ENCODE measurements around the gene TBX5.

Gene TBX5

GRCh38 chr12:114316076-114316475 lies 89.9 kb downstream of the TBX5 start:
- no peak for DNase-seq

DNA sequence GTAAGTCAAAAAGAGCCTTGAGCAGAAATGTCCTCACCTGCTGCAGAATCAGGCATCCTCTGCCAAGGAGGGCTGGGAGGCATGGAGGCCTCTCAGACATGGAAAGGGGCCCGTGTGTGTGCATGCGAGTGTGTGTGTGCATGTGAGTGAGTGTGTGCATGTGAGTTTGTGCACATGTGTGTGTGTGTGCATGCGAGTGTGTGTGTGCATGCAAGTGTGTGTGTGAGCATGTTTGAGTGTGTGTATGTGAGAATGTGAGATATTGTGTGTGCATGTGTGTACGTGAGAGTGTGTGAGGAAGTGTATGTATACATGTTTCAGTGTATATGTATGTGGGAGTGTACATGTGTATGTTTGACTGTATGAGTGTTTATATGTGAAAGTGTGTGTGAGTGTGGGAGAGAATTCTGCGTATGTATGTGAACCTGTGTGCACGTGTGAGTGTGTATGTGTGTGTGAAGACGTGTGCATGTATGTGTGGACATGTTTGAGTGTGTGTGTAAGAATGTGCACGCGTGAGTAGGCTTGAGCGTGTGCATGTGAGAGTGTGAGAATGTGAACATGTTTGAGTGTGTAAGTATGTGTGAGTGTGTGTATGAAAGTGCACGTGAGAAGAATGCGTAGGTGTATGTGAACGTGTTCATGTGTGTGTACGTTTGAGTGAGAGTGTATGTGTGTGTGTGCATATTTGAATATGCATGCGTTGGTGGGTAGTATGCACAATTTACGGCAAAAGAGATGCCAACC lies 90.8 kb downstream of the TBX5 start:
- no peak for DNase-seq

DNA sequence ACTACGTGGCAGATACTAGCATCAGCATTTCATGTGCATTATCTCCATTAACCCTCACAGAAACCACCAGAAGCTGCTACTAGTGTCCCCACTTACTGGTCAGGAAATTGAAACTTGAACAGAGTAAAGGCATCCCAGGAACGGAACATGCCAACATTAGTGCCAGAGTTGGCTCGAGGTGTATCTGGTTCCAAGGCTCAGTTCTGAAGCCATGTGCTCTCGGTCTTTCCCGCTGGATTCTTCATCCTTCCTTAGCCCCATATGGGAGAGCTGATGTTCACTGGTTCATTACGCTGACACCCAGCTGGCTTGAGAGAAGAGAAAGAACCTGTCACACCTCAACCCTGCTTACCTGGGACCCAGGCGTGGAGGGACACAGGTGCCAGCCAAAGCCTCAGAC lies 91.5 kb downstream of the TBX5 start:
- DNase-seq = no peak

- no peak for DNase-seq
Observed at GRCh38 chr12:114313910-114314309, 92.0 kb downstream of the TBX5 start.

- DNase-seq = no peak
Observed at GRCh38 chr12:114311974-114312373, 94.0 kb downstream of the TBX5 start.

DNA sequence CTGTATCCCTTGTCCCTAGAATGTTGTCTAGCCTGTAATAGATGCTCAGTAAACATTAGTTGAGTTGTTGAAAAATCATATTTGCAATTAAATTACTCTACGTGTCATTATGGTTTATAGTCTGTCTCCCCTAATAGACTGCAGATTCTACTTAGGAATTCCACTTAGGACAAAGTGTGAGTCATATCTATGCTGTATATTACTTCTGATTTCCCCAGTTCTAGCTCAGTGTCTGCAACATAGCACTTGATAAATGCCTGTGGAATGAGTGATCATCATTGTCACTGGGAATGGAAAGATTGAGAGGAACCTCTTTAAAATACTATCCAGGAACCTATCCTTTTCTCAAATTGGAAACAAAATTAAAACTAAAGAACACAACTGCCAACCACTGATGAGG lies 99.3 kb downstream of the TBX5 start:
- no peak for DNase-seq

- no peak for DNase-seq
Observed at GRCh38 chr12:114305446-114305845, 100.5 kb downstream of the TBX5 start.
